NCI-H1105 (cell line): Measurements from ENCODE around the gene PITX3.
A peak's percentile ranks its signal among the peaks of the same experiment; 100 is the strongest.
"Not testable (repeated sequence)": the region's sequence is repeated elsewhere in the genome, so short reads cannot be mapped to it uniquely, and the experiment has no call there.

Experiments used
- DNase-seq: peaks from one replicate; lab custom pipeline; 2025; lab: John Stamatoyannopoulos, UW

Gene PITX3

DNA sequence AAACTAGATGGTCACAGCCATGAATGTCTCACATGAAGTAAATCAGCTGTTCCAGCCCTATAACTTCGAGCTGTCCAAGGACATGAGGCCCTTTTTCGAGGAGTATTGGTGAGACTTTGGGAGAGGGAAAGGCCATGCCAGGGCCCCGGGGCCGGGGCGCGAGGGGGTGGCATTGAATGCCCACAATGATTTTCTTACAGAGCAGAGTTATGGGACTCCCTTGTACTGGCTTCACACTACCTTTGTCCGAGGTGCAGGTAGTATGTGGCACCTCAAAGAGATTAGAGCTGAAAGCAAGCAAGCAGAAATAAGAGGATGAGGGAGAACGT, 14.8 kb downstream of the PITX3 start:
- DNase-seq: no peak

GRCh38 chr10:102225646-102226541, 15.4 kb downstream of the PITX3 start, which contains the start of gene ELOVL3:
Gene ELOVL3 (plus strand): TSS chr10:102226299. CDS start chr10:102226549, 250 bp downstream.
- DNase-seq: no peak

- no peak for DNase-seq
Observed at GRCh38 chr10:102222797-102223196, 18.5 kb downstream of the PITX3 start.

DNA sequence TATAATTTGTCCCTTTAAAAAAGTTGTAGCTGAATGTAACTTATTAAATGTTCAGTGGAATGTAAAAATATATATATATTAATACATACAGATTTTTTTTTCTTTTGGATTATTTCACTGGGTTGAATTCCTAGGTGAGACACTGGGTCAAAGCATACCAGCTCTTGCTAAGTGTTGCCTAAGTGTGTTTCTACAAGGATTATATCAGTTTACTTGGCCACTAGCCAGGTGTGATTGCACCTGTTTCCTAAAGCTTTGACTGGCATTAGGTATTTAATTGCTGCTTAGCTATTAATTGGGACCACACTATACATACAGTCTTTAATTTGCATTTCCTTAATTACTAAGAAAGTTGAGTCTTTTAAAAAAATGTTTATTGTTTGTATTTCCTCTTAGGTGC, 20.7 kb downstream of the PITX3 start:
- DNase-seq: peak; percentile 56

GRCh38 chr10:102219370-102219769, 21.9 kb downstream of the PITX3 start:
- DNase-seq: no peak

- DNase-seq: not testable (repeated sequence)
Observed at GRCh38 chr10:102213599-102213998, 27.7 kb downstream of the PITX3 start.

GRCh38 chr10:102211615-102212299, 29.6 kb downstream of the PITX3 start:
- no peak for DNase-seq

DNA sequence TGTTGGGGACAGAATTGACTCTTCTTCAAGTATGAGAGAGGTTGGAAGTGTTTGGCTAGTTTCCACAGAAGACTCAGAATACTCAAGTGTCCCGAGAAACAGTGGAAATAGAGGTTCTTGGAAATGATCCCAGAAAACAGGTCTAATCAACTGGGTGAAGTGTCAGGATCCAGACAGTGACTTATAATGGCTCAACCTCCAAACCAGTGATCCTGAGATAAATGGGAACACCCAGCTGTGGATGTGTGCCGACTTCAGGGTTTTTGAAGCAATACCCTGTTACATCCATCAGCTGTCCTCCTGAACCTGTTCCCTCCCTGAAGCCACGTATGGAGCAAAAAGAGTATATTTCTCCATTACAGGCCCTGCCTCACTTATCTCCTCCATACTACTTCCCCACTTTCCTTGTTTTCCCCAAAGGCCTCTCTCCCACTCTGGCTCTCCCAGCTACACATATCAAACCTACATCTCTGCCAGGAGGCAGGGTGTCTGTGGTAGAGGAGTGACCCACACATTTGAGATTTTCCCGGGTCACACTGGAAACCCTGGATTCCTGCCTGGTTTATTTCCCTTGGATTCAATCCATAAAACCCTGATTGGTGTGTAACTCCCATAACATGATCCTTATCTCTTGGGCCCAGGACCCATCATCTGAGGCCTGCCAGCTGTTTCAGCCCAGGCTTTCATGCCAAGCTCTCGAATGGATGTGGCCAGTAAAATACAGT, 32.8 kb downstream of the PITX3 start:
- peak; percentile 9 for DNase-seq

DNA sequence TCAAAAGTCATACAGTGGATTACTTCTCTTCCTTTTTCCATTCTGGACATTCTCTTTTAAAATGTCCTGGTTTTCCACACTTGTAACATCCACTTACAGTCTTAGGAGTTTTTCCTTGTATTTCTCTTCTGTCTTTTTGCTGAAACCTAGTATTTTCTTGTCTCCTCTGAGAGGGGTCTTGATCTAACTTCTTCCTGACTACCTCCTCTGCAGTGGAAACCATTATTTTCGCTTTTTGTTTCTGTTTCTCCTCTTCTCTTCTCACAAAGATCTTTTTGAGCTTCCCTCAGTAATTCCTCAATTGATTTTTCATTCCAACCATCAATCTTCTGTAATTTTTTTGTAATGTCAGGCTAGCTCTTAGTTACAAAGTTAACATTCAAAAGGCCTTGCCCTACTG, 38.9 kb downstream of the PITX3 start:
- no peak for DNase-seq

DNA sequence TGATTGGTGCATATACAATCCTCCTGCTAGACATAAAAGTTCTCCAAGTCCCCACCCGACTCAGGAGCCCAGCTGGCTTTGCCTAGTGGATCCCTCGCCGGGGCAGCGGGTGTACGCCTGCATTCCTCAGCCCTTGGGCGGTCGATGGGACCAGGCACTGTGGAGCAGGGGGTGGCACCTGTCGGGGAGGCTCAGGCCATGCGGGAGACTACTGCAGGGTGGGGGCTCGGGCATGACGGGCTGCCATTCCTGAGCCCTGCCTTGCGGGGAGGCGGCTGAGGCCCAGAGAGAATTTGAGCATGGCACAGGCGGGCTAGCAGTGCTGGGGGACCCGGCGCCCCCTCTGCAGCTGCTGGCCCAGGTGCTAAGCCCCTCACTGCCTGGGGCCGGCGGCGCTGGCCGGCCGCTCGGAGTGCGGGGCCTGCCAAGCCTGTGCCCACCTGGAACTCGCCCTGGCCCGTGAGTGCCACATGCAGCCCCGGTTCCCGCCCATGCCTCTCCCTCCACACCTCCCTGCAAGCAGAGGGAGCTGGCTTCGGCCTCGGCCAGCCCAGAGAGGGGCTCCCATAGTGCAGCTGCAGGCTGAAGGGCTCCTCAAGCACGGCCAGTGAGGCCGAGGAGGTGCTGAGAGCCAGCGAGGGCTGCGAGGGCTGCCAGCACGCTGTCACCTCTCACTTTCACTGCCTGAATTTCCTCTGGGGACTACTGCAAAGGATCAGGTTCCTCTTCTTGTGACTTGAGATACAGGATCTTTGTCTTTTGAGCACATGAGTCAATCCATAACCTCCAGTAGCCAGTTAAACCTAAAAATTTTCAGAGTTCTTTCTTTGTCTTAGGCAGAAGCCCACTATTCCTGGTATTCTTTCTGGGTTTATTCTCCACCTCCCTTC, 40.3 kb downstream of the PITX3 start:
- DNase-seq: no peak

GRCh38 chr10:102198027-102198426, 43.3 kb downstream of the PITX3 start:
- DNase-seq: no peak

DNA sequence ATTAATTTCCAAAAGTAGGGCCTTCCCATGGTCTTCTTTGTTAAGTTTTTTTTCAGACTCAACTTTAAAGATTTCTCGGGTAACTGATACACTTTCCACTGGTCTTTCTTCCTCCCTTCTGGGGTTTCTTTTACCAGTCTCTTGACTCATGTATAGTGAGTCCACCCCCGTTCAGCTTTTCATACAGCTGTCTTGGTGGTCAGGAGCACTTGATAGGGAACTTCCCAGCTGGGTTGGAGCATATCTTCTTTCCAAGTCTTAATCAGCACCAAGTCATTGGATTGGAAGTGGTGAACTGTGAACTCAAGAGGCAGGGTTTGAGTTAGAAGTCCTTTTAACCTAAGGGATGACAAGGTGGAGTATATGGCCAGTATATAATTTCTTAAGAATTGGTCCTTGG, 44.4 kb downstream of the PITX3 start:
- no peak for DNase-seq

DNA sequence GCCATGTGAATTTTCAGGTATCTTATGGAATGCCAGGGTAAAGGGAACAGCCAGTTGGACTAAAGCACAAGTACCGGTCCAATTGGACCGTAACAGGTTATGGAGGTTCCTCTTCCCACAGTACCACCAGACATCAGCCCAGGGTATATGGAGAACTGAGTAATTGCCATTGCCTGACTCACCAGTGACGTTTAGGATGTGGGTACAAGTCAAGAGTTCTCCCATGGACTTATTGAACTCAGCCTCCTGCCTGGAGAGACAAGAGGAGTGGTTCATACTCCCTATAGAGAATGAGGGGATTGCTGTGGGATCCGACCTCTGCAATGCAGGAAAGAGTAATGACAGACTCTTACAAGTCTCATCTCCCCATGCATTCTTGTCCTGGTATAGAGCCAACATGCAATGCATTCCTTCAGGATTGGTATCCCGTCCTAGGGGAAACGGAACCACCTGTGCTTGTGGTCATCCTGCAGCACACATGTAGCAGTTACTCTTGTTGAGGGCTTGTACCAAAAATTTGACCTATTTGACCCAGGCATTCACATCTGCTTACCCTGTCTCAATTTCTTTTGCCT, 45.9 kb downstream of the PITX3 start:
- no peak for DNase-seq

DNA sequence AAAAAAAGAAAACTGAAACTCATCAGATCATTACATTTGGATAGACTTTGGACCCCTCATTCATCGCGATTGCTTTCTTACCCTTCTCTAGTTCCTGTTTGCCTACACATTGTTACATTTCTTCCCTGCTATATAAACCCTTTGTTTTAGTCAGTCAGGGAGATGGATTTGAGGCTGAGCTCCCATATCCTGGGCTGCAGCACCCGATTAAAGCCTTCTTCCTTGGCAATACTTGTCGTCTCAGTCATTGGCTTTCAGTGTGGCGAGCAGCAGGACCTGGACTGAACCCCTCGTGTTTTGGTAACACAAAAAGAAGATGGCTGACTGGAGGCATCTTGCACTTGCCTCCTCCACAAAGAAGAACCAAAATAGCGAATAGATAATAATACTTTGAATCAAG, 49.4 kb downstream of the PITX3 start:
- no peak for DNase-seq

- not testable (repeated sequence) for DNase-seq
Observed at GRCh38 chr10:102188941-102189898, 52.1 kb downstream of the PITX3 start.

GRCh38 chr10:102188298-102188940, 52.9 kb downstream of the PITX3 start:
- no peak for DNase-seq

GRCh38 chr10:102185811-102186527, 55.3 kb downstream of the PITX3 start:
- DNase-seq: no peak

DNA sequence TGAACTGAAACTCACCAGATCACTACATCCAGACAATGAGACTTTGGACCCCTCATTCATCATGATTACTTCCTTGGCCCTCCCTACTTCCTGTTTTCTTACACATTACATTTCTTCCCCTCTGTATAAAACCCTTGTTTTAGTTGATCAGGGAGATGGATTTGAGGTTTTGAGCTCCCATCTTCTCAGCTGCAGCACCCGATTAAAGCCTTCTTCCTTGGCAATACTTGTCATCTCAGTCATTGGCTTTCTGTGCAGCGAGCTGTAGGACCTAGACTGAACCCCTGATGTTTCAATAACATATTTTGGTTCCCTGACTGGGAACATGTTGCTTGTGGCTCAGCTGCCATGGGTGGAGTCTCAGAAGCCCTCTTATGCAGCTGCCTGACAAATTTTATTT, 56.0 kb downstream of the PITX3 start:
- DNase-seq: no peak

- no peak for DNase-seq
Observed at GRCh38 chr10:102184606-102185005, 56.7 kb downstream of the PITX3 start.
